Osteoblast (primary cell): ENCODE data around the gene GORASP1. TPM values are rescaled to one million over a fixed set of nuclear protein-coding genes. Genes with fewer than 3 reads are reported as not detected.
A peak's percentile ranks its signal among the peaks of the same experiment; 100 is the strongest.

Source experiments
- DNase-seq: peaks from one replicate; pipeline ENCODE4 v3.0.0; 2011; ENCODE audit warnings: low spot score, mixed read lengths; ENCODE audit not compliant: insufficient read length; ENCODE audit errors: missing footprints
- H2AFZ ChIP-seq: 2 replicates; pipeline ENCODE4 v1.6.0; 2011; ENCODE audit warnings: mild to moderate bottlenecking, low read length
- H3K27ac ChIP-seq: 2 replicates; pipeline ENCODE4 v1.5.1; 2011; ENCODE audit warnings: mild to moderate bottlenecking, low read depth, low read length, moderate library complexity
- H3K27me3 ChIP-seq: 2 replicates; pipeline ENCODE4 v1.6.0; 2012; ENCODE audit warnings: mild to moderate bottlenecking, control low read depth, inconsistent platforms, low read length, moderate library complexity; ENCODE audit not compliant: insufficient read depth
- H3K36me3 ChIP-seq: 2 replicates; pipeline ENCODE4 v1.5.1; 2011; ENCODE audit warnings: mild to moderate bottlenecking, low read length, control low read depth, moderate library complexity; ENCODE audit not compliant: insufficient read depth
- H3K4me1 ChIP-seq: 2 replicates; pipeline ENCODE4 v1.5.1; 2011; ENCODE audit warnings: mild to moderate bottlenecking, low read length, control low read depth, moderate library complexity; ENCODE audit not compliant: insufficient read depth
- H3K4me2 ChIP-seq: 2 replicates; pipeline ENCODE4 v1.6.0; 2011; ENCODE audit warnings: mild to moderate bottlenecking, low read length; ENCODE audit not compliant: insufficient read depth
- H3K4me3 ChIP-seq: fragments of 200-600 bp; sonication (generic); 3 replicates; pipeline ENCODE4 v1.5.1; 2012; ENCODE audit warnings: mild to moderate bottlenecking, low read length, inconsistent platforms; ENCODE audit not compliant: insufficient read depth
- H3K79me2 ChIP-seq: 2 replicates; pipeline ENCODE4 v1.6.0; 2012; ENCODE audit warnings: mild to moderate bottlenecking, low read length, control low read depth, inconsistent platforms; ENCODE audit not compliant: insufficient read depth
- H3K9me3 ChIP-seq: 2 replicates; pipeline ENCODE4 v1.5.1; 2011; ENCODE audit warnings: low read depth, low read length, control low read depth
- H4K20me1 ChIP-seq: 2 replicates; pipeline ENCODE4 v1.6.0; 2012; ENCODE audit warnings: mild to moderate bottlenecking, low read length, control low read depth; ENCODE audit not compliant: insufficient read depth
- total RNA-seq: library from RNA; depleted of rRNA; stranded (reverse); fragments of >200 nt; gene quantifications from 2 replicates; pipeline ENCODE4 v1.2.3, GENCODE V29; 2012
- TF ChIP-seq, protein P1 (sequence below): IDR thresholded peaks from 2 replicates; pipeline ENCODE4 v1.5.1; 2011; ENCODE audit warnings: mild to moderate bottlenecking, low read depth, low read length, moderate library complexity; ENCODE audit errors: extremely low read depth

Gene GORASP1
- total RNA-seq, 1 donor, result 46.0 TPM

DNA sequence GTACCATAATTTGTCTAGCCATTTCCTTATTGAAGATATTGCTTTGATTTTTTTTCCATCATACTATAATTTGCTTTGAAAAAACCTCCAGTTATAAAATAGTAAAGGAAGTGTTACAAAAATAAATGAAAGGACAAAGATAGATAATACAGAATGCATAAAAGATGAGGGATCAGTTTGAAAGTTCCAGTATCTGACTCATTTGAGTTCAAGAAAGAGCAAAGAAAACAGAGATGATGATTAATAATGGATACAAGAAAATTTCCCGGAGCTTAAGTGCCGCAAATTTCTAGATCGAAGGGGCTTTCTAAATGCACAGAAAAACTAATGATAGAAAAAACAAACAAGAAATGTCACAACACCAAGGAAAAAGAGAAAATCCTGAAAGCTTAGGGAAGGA is 51.3 kb downstream of the GORASP1 start:
- peak; percentile 82 for DNase-seq
- H3K79me2 ChIP-seq, result peaks cover 70% of the 10 kb centered on the region
- no peaks in the 10 kb centered on the region for H3K36me3 ChIP-seq
- H3K27me3 ChIP-seq, result no peaks in the 10 kb centered on the region
- peak overlapping the region; percentile 64 for H3K27ac ChIP-seq
- H2AFZ ChIP-seq, result peak overlapping the region; percentile 45
- peaks cover 21% of the 10 kb centered on the region for H3K4me1 ChIP-seq
- peak overlapping the region; percentile 76 for H3K4me2 ChIP-seq
- no peaks in the 10 kb centered on the region for H3K9me3 ChIP-seq
- TF ChIP-seq, protein P1, sequence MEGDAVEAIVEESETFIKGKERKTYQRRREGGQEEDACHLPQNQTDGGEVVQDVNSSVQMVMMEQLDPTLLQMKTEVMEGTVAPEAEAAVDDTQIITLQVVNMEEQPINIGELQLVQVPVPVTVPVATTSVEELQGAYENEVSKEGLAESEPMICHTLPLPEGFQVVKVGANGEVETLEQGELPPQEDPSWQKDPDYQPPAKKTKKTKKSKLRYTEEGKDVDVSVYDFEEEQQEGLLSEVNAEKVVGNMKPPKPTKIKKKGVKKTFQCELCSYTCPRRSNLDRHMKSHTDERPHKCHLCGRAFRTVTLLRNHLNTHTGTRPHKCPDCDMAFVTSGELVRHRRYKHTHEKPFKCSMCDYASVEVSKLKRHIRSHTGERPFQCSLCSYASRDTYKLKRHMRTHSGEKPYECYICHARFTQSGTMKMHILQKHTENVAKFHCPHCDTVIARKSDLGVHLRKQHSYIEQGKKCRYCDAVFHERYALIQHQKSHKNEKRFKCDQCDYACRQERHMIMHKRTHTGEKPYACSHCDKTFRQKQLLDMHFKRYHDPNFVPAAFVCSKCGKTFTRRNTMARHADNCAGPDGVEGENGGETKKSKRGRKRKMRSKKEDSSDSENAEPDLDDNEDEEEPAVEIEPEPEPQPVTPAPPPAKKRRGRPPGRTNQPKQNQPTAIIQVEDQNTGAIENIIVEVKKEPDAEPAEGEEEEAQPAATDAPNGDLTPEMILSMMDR, result no peak
- peak overlapping the region; percentile 50 for H3K4me3 ChIP-seq
- peaks cover 5% of the 10 kb centered on the region for H4K20me1 ChIP-seq

DNA sequence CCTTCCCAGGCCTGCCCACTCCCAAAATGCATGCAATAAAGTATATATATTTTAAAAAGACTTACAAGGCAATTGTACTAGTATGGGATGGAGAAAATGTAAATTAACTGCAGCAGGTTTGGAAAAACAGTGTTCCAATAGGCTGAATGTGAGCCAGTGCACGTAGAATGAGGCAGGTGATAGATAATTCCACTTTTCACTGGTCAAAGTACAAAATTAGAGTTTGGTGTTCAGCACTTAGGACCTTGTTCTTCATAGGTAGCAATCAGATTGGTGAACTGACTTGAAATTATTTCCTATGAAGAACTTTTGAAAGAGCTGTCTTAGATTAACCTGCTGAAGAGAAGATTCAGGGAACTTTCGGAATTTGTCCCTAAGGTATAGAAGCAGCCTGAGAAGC is 53.7 kb downstream of the GORASP1 start:
- Histone ChIP-seq H3K4me3 (no peak overlapping the region), H3K27ac (no peak overlapping the region), H2AFZ (no peak overlapping the region), H3K36me3 (no peaks in the 10 kb centered on the region), H4K20me1 (no peaks in the 10 kb centered on the region), H3K4me1 (peaks cover 21% of the 10 kb centered on the region), H3K9me3 (no peaks in the 10 kb centered on the region), H3K4me2 (no peak overlapping the region), H3K79me2 (peaks cover 54% of the 10 kb centered on the region), H3K27me3 (no peaks in the 10 kb centered on the region)
- TF ChIP-seq, protein P1, result no peak
- DNase-seq, result peak; percentile 26

DNA sequence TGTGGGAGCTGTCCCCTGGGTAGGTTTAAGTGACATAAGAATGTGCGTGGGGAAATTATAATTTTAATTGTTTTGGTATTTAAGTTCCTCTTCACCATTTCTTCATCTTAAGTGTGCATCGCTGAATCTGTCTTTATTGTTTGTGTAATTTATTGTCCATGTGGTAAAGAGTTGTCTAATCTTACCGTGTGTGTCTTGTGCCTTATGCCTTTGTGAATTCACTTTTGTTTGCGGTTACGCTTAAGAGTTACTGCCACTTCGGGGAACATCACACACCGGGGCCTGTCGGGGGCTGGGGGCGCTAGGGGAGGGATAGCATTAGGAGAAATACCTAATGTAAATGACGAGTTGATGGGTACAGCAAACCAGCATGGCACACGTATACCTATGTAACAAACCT is 54.8 kb downstream of the GORASP1 start:
- Histone ChIP-seq H3K27ac (peak overlapping the region; percentile 77), H2AFZ (peak overlapping the region; percentile 99)
- TF ChIP-seq, protein P1, result no peak

GRCh38 chr3:39051649-39052561 is 55.5 kb downstream of the GORASP1 start, which contains the start of the genes SCN11A and WDR48:
Gene SCN11A (minus strand): TSS chr3:39051944. CDS start chr3:38950362, 101,582 bp downstream.
Gene WDR48 (plus strand): TSS chr3:39052016. CDS start chr3:39052026, 10 bp downstream.
- Histone ChIP-seq H2AFZ (peak within 1 kb of the TSS; percentile 99), H3K4me2 (peak within 1 kb of the TSS; percentile 96), H3K36me3 (no peaks in the 10 kb centered on the region), H3K27me3 (no peaks in the 10 kb centered on the region), H3K79me2 (peaks cover 38% of the 10 kb centered on the region), H3K4me3 (peak within 1 kb of the TSS; percentile 84), H3K9me3 (no peaks in the 10 kb centered on the region), H3K4me1 (peaks cover 21% of the 10 kb centered on the region), H3K27ac (peak within 1 kb of the TSS; percentile 77), H4K20me1 (no peaks in the 10 kb centered on the region)
- TF ChIP-seq, protein P1, result no peak
- peak; percentile 96 for DNase-seq

More for the DNA sequence above, 54.8 kb downstream of the GORASP1 start:
- Histone ChIP-seq H3K36me3 (no peaks in the 10 kb centered on the region), H3K4me1 (peaks cover 21% of the 10 kb centered on the region), H3K4me3 (peak overlapping the region; percentile 84), H3K9me3 (no peaks in the 10 kb centered on the region), H3K4me2 (peak overlapping the region; percentile 96), H3K79me2 (peaks cover 44% of the 10 kb centered on the region), H4K20me1 (no peaks in the 10 kb centered on the region), H3K27me3 (no peaks in the 10 kb centered on the region)
- peak; percentile 9 for DNase-seq
